Posterior cingulate gyrus (tissue), 11 donors: Measurements from ENCODE around the gene ZNF727.
A peak's percentile ranks its signal among the peaks of the same experiment; 100 is the strongest.
"Not testable (repeated sequence)": the region's sequence is repeated elsewhere in the genome, so short reads cannot be mapped to it uniquely, and the experiment has no call there.

ENCODE experiments used
- DNase-seq, 10 donors: peaks; one replicate each; pipeline versions ENCODE4 v3.0.0 to v3.0.0-alpha.2; 2020 to 2021; ENCODE audit warnings: mixed read lengths in 3 of 10
- intact Hi-C: fragments of 100-400 bp; cut with DNase I; formaldehyde crosslinking; loops from one replicate; pipeline ENCODE4 v1.15.1; 2023

Gene ZNF727

GRCh38 chr7:64045301-64046040, at the start of gene ZNF727:
Gene ZNF727 (plus strand): TSS chr7:64045434. CDS start chr7:64045622, 188 bp downstream.
- DNase-seq = peak; percentile 35 to 97 (median 74)
- intact Hi-C loops = no loop called here

- DNase-seq = no peak
- intact Hi-C loops = no loop called here
Measured at GRCh38 chr7:63998549-63998948, 46.7 kb upstream of the ZNF727 start, which contains the start of gene ZNF722. Gene ZNF722 (plus strand): TSS chr7:63998849. CDS start chr7:63998962, 113 bp downstream.

DNA sequence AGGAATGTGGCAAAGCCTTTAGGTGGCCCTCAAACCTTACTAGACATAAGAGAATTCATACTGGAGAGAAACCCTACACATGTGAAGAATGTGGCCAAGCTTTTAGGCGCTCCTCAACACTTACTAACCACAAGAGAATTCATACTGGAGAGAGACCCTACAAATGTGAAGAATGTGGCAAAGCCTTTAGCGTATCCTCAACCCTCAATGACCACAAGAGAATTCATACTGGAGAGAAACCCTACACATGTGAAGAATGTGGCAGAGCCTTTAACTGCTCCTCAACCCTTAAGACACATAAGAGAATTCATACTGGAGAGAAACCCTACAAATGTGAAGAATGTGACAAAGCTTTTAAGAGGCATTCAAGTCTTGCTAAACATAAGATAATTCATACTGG, 29.7 kb upstream of the ZNF727 start:
- intact Hi-C loops, DNase-seq: not testable (repeated sequence)

- intact Hi-C loops = no loop called here
Measured at GRCh38 chr7:64035388-64035787, 9.8 kb upstream of the ZNF727 start.

GRCh38 chr7:64037095-64037494, 8.1 kb upstream of the ZNF727 start:
- intact Hi-C loops = no loop called here
- DNase-seq = peak in 1 of 10 donors; percentile 80

More at GRCh38 chr7:64035388-64035787, 9.8 kb upstream of the ZNF727 start:
- no peak for DNase-seq

GRCh38 chr7:64046041-64046389, 781 bp downstream of the ZNF727 start:
- peak in 1 of 10 donors; percentile 83 for DNase-seq

DNA sequence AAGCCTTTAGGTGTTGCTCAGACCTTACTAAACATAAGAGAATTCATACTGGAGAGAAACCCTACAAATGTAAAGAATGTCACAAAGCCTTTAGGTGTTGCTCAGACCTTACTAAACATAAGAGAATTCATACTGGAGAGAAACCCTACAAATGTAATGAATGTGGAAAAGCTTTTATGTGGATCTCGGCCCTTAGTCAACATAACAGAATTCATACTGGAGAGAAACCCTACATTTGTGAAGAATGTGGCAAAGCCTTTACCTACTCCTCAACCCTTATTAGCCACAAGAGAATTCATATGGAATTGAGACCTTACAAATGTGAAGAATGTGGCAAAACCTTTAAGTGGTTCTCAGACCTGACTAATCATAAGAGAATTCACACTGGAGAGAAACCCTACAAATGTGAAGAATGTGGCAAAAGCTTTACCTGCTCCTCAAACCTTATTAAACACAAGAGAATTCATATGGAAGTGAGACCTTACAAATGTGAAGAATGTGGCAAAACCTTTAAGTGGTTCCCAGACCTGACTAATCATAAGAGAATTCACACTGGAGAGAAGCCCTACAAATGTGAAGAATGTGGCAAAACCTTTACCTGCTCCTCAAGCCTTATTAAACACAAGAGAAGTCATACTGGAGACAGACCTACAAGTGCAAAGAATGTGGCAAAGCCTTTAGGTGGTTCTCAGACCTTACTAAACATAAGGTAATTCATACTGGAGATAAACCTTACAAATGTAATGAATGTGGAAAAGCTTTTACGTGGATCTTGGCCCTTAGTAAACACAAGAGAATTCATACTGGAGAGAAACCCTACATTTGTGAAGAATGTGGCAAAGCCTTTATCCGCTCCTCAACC, 32.8 kb downstream of the ZNF727 start:
- intact Hi-C loops, DNase-seq: not testable (repeated sequence)

More at GRCh38 chr7:64046041-64046389, 781 bp downstream of the ZNF727 start:
- intact Hi-C loops = no loop called here

DNA sequence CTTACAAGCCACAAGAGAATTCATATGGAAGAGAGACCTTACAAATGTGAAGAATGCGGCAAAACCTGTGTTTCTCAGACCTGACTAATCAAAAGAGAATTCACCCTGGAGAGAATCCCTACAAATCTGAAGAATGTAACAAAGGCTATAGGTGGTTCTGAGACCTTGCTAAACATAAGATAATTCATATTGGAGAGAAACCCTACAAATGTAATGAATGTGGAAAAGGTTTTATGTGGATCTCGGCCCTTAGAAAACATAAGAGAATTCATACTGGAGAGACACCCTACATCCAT, 33.4 kb downstream of the ZNF727 start:
- intact Hi-C loops = no loop called here
- no peak for DNase-seq

DNA sequence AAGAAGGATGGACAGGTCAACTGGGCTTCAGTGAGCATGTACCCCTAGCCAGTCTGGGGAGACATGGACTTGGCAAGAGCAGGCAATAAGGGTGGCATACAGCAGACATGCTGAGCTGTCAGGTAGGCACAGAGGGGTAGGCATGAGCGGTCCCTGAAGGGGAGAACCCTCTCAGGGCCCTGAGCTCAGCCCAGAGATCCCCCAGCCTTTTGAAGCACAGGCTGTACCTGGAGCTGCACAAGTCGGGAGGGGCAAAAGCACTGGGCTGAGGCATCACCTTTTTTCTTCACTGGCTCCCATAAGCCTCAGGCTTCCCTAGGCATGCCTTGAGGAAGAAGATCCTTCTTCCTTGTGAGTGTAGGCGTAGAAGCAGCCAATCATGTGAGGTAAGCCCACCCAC, 42.3 kb downstream of the ZNF727 start:
- no peak for DNase-seq
- intact Hi-C loops = no loop called here

DNA sequence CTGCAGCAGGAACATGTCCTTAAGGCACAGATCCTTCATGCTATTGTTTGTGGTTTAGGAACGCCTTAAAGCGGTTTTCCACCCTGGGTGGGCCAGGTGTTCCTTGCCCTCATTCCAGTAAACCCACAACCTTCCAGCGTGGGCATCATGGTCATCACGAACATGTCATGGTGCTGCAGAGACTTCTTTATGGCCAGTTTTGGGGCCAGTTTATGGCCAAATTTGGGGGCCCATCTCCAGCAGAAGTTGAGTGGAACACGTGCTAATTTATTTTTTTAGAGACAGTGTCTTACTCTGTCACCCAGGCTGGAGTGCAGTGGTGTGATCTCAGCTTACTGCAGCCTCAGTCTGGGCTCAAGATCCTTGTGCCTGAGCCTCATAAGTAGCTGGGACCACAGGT, 43.6 kb downstream of the ZNF727 start:
- intact Hi-C loops, DNase-seq: not testable (repeated sequence)
